Type B pancreatic cell (in vitro differentiated cells): Measurements from ENCODE around the gene TUBB1. TPM values are rescaled to one million over a fixed set of nuclear protein-coding genes. Genes with fewer than 3 reads are reported as not detected.

Source experiments
- DNase-seq: peaks from one replicate; pipeline ENCODE4 v3.0.0; 2021; ENCODE audit warnings: mixed read lengths; ENCODE audit not compliant: unreplicated experiment; ENCODE audit errors: extremely low spot score
- H3K27ac Mint-ChIP-seq: 2 replicates; pipeline ENCODE4 v1.8.0; 2021; ENCODE audit warnings: mild to moderate bottlenecking, mixed read lengths
- H3K27me3 Mint-ChIP-seq: 2 replicates; pipeline ENCODE4 v1.8.0; 2021; ENCODE audit warnings: mixed read lengths
- H3K36me3 Mint-ChIP-seq: 2 replicates; pipeline ENCODE4 v1.8.0; 2021; ENCODE audit warnings: mixed read lengths
- H3K4me1 Mint-ChIP-seq: one replicate; pipeline ENCODE4 v1.8.0; 2021; ENCODE audit warnings: mixed read lengths; ENCODE audit not compliant: unreplicated experiment
- H3K4me3 Mint-ChIP-seq: 2 replicates; pipeline ENCODE4 v1.8.0; 2021; ENCODE audit warnings: mild to moderate bottlenecking, mixed read lengths
- H3K9me3 Mint-ChIP-seq: 2 replicates; pipeline ENCODE4 v1.8.0; 2021; ENCODE audit warnings: mixed read lengths
- CTCF ChIP-seq: fragments of 200-600 bp; sonication (generic); conservative IDR thresholded peaks from 2 replicates; pipeline ENCODE4 v1.5.0; 2021; ENCODE audit warnings: antibody characterized with exemption, mild to moderate bottlenecking
- total RNA-seq: library from RNA; stranded (reverse); gene quantifications from 2 replicates; pipeline ENCODE4 v1.2.1, GENCODE V29; 2021; ENCODE audit warnings: low replicate concordance

Gene TUBB1
- total RNA-seq, 1 donor from 2014 or later, result 0.46 TPM

DNA sequence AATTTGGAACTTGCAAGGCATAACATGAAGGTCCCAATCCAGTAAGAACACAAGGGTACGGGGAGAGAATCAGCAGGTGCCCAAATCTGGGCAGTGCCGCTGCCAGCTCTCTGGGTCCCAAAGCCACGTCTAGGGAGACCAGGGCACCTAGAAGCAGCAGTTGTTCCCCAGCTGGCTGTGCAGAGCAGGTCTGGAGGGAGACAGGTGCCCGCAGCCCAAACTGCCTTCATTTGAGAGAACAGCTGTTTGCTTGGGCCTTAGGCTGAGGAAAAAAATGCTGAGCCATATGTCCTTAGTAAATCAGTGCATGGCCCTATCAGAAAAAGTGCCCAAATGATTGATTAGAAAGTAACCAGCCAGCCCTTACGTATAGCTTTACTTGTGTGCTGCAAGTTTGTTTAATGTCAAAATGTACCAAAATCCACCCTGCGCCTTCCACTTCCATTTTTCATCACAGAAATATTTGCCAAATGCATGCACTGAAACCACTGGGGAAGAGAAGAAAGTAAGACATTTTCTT, 32.5 kb downstream of the TUBB1 start:
- H3K27ac Mint-ChIP-seq, result peak overlapping the region; percentile 70

GRCh38 chr20:59055302-59055701, 36.1 kb downstream of the TUBB1 start:
- Mint-ChIP-seq H3K9me3 (no peaks in the 10 kb centered on the region), H3K36me3 (no peaks in the 10 kb centered on the region), H3K27me3 (peaks cover 3% of the 10 kb centered on the region), H3K4me1 (peaks cover 4% of the 10 kb centered on the region), H3K4me3 (no peak overlapping the region), H3K27ac (no peak overlapping the region)
- DNase-seq, result no peak
- peak; percentile 30 for TF ChIP-seq CTCF

More for the DNA sequence above, 32.5 kb downstream of the TUBB1 start:
- DNase-seq, result no peak
- no peak for TF ChIP-seq CTCF
- H3K9me3 Mint-ChIP-seq, result peaks cover 3% of the 10 kb centered on the region
- H3K36me3 Mint-ChIP-seq, result no peaks in the 10 kb centered on the region
- H3K27me3 Mint-ChIP-seq, result peaks cover 7% of the 10 kb centered on the region
- H3K4me1 Mint-ChIP-seq, result peaks cover 13% of the 10 kb centered on the region
- H3K4me3 Mint-ChIP-seq, result no peak overlapping the region

DNA sequence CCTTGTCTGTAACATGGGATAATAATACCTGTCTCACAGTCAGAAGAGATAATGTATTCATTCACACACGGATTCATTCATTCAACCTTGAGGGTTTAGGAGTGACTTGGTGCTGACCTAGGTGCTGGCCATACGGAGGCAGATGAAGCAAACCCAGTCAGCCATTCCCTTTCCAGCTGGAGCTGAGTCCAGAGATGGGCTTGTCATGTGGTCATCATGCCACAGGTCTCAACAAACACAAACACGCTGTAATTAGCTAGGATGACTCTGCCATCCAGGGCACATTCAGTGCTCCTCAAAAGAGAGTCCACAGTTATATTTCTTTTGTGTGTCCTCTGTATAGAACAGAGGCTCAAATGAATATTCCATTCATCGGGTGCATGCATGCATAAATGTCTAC, 42.9 kb downstream of the TUBB1 start:
- Mint-ChIP-seq H3K4me1 (peaks cover 11% of the 10 kb centered on the region), H3K4me3 (no peak overlapping the region), H3K27me3 (peaks cover 7% of the 10 kb centered on the region), H3K27ac (no peak overlapping the region), H3K36me3 (no peaks in the 10 kb centered on the region), H3K9me3 (no peaks in the 10 kb centered on the region)
- TF ChIP-seq CTCF, result no peak
- no peak for DNase-seq

DNA sequence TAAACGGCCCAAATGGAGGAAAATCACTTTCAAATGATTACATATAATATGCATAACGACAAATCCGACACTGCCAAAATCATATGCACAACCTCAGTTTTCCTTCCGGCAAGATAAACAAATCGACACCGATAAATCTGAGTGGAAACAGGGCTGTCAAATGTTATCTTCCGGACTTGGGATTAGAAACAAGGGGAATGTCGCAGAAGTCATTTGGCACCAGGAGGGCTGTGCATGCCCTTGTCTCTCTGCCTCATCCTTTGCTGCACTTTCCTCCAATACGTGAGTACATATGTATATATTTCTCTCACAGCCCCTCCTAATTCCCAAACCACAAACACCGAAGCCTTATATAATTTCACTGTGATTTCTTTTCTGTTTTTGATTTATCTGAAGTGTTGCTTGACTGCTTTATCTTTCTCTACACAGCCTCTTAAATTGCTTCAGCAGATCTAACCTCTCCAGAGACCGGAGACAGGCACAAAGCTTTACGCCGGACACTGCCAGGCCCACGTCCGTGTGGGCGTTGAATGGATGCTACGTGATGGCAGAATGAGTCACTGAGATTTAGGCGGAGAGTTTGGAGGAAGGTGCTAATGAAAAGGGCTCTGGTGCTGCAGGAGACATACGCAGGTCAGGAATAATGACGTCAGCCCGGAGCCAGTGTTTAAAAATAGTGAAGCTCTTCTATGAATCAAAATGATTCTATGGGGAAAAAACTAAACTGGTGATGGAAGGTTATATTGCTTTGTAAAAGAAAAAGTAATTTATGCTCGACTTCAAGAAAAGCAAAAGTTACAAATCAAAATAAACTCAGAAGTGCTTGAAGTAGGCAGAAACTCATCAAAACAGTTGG, 44.4 kb downstream of the TUBB1 start:
- Mint-ChIP-seq H3K9me3 (no peaks in the 10 kb centered on the region), H3K27me3 (peaks cover 7% of the 10 kb centered on the region), H3K27ac (peak overlapping the region; percentile 35), H3K4me1 (peaks cover 11% of the 10 kb centered on the region), H3K36me3 (no peaks in the 10 kb centered on the region), H3K4me3 (peak overlapping the region; percentile 35)
- DNase-seq, result no peak
- TF ChIP-seq CTCF, result no peak

GRCh38 chr20:59064214-59064722, 45.0 kb downstream of the TUBB1 start:
- H3K9me3 Mint-ChIP-seq, result no peaks in the 10 kb centered on the region
- peaks cover 11% of the 10 kb centered on the region for H3K4me1 Mint-ChIP-seq
- no peaks in the 10 kb centered on the region for H3K36me3 Mint-ChIP-seq
- no peak for TF ChIP-seq CTCF
- peaks cover 7% of the 10 kb centered on the region for H3K27me3 Mint-ChIP-seq
- DNase-seq, result no peak
- H3K4me3 Mint-ChIP-seq, result no peak overlapping the region
- H3K27ac Mint-ChIP-seq, result no peak overlapping the region
